HepG2 (cell line): ENCODE data around the gene PANK1. TPM values are rescaled to one million over a fixed set of nuclear protein-coding genes. Genes with fewer than 3 reads are reported as not detected.

ENCODE experiments used
- ATAC-seq: fragments of 200-7000 bp; cut with Tn5 transposase; 3 replicates; pipeline ENCODE4 v1.9.1; 2020; ENCODE audit warnings: mild to moderate bottlenecking, moderate library complexity
- BruUV-seq: library from RNA; stranded (reverse); fragments of 400-500 nt; replicated peaks from 2 replicates; lab custom pipeline; 2021; lab: Mats Ljungman, UMichigan
- CTCF ChIA-PET: fragments of 300-600 bp; formaldehyde crosslinking; extraction: SDS; loops from one replicate; lab custom pipeline; 2021; ENCODE audit warnings: low total read pairs, inconsistent platforms, low intra/inter-chr PET ratio; lab: Yijun Ruan, JAX
- POLR2A ChIA-PET: fragments of 350-600 bp; sonication (Branson Sonifier 250); formaldehyde crosslinking; loops from one replicate; lab custom pipeline; 2020; ENCODE audit warnings: antibody characterized with exemption, inconsistent platforms; lab: Yijun Ruan, JAX
- DNase-seq: peaks from one replicate; pipeline ENCODE4 v3.0.0-alpha.2; 2015; ENCODE audit warnings: low spot score
- FAIRE-seq: peaks from 3 replicates; lab custom pipeline; 2011; peaks lifted over from hg19 to GRCh38; lab: Jason Lieb, UNC
- H2AFZ ChIP-seq: one replicate; pipeline ENCODE4 v1.6.1; 2011; ENCODE audit warnings: low read length, inconsistent platforms
- H3K27ac ChIP-seq: fragments of 300-600 bp; 3 replicates; pipeline ENCODE4 v1.8.0; 2011; ENCODE audit warnings: mixed run types, mild to moderate bottlenecking, mixed read lengths, low read length, inconsistent platforms; ENCODE audit not compliant: insufficient read depth; ENCODE audit errors: extremely low read length
- H3K27me3 ChIP-seq, 2 experiments: fragments of 200-600 bp in 1 of 2; 2 replicates in 1 of 2; 3 replicates in 1 of 2; pipeline versions ENCODE4 v1.6.0 to v1.8.0; 2011; ENCODE audit warnings: low read length in 2 of 2, mild to moderate bottlenecking in 2 of 2, moderate library complexity in 2 of 2, inconsistent platforms in 1 of 2; ENCODE audit not compliant: insufficient read depth in 2 of 2, control insufficient read depth in 1 of 2
- H3K36me3 ChIP-seq, 2 experiments: fragments of 200-600 bp in 1 of 2; replicated peaks in 1 of 2; 2 replicates in 1 of 2; 3 replicates in 1 of 2; pipeline versions ENCODE4 v1.5.1 to v1.8.0; 2011; ENCODE audit warnings: low read length in 2 of 2, inconsistent platforms in 1 of 2; ENCODE audit not compliant: insufficient read depth in 2 of 2, control insufficient read depth in 1 of 2
- H3K4me1 ChIP-seq: 2 replicates; pipeline ENCODE4 v1.5.1; 2012; ENCODE audit warnings: low read length, inconsistent platforms; ENCODE audit not compliant: insufficient read depth
- H3K4me2 ChIP-seq: 2 replicates; pipeline ENCODE4 v1.6.0; 2011; ENCODE audit warnings: low read depth, low read length, inconsistent platforms
- H3K4me3 ChIP-seq, 3 experiments: fragments of 200-600 bp in 1 of 3; sonication (generic), shearing (Covaris generic) in 1 of 3; replicated peaks in 1 of 3; 2 replicates each; pipeline ENCODE4 v1.5.1; 2011 to 2016; ENCODE audit warnings: low read length in 3 of 3, inconsistent platforms in 2 of 3, low read depth in 2 of 3, mild to moderate bottlenecking in 2 of 3, control low read depth in 1 of 3, mixed read lengths in 1 of 3; ENCODE audit not compliant: insufficient read depth in 1 of 3
- H3K79me2 ChIP-seq: one replicate; pipeline ENCODE4 v1.6.1; 2011; ENCODE audit warnings: low read length, inconsistent platforms; ENCODE audit not compliant: insufficient read depth
- H3K9ac ChIP-seq: 2 replicates; pipeline ENCODE4 v1.6.0; 2011; ENCODE audit warnings: mild to moderate bottlenecking, low read depth, low read length, inconsistent platforms; ENCODE audit not compliant: insufficient read depth
- H3K9me3 ChIP-seq: 2 replicates; pipeline ENCODE4 v1.5.1; 2012; ENCODE audit warnings: mild to moderate bottlenecking, low read length
- H4K20me1 ChIP-seq: 2 replicates; pipeline ENCODE4 v1.6.0; 2011; ENCODE audit warnings: inconsistent platforms, mild to moderate bottlenecking, low read length, moderate library complexity; ENCODE audit not compliant: insufficient read depth
- CSRNP1 ChIP-seq: sonication (generic); formaldehyde crosslinking; IDR thresholded peaks from 2 replicates; pipeline ENCODE4 v1.8.1; 2023; ENCODE audit warnings: mild to moderate bottlenecking, missing genetic modification reagents
- ELF1 ChIP-seq: sonication (generic); formaldehyde crosslinking; IDR thresholded peaks from 2 replicates; pipeline ENCODE4 v1.4.0; 2020; ENCODE audit warnings: missing genetic modification reagents
- GATAD2A ChIP-seq: IDR thresholded peaks from 2 replicates; pipeline ENCODE4 v1.6.1; 2016
- HMG20B ChIP-seq: conservative IDR thresholded peaks from 2 replicates; pipeline ENCODE4 v1.6.1; 2016; ENCODE audit warnings: missing genetic modification reagents, missing compliant biosample characterization
- KIAA2018 ChIP-seq: sonication (generic); formaldehyde crosslinking; IDR thresholded peaks from 2 replicates; pipeline ENCODE4 v1.5.0; 2020; ENCODE audit warnings: mild to moderate bottlenecking, missing genetic modification reagents, borderline replicate concordance
- PAXIP1 ChIP-seq: sonication (generic); formaldehyde crosslinking; conservative IDR thresholded peaks from 2 replicates; pipeline ENCODE4 v1.4.0; 2020; ENCODE audit warnings: mild to moderate bottlenecking, missing genetic modification reagents, moderate library complexity
- ZBTB34 ChIP-seq: sonication (generic); formaldehyde crosslinking; IDR thresholded peaks from 2 replicates; pipeline ENCODE4 v1.8.0; 2022; ENCODE audit warnings: mild to moderate bottlenecking, missing genetic modification reagents
- ZNF329 ChIP-seq: sonication (generic); formaldehyde crosslinking; IDR thresholded peaks from 2 replicates; pipeline ENCODE4 v1.9.0; 2021; ENCODE audit warnings: low read depth, mild to moderate bottlenecking, missing genetic modification reagents
- WGBS: methylation state at CpG from one replicate; pipeline ENCODE4 v1.1.6; 2017; ENCODE audit warnings: low lambda C conversion rate; 5-methylcytosine and 5-hydroxymethylcytosine counted together
- in situ Hi-C: cut with HindIII; loops from 2 replicates; pipeline ENCODE4 v1.10.0; 2017; ENCODE audit warnings: low pct_unique_long_range_greater_than_20kb; ENCODE audit not compliant: extremely low pct_ligation_motif_present
- intact Hi-C: fragments of 100-400 bp; cut with micrococcal nuclease; formaldehyde crosslinking; loops from one replicate; pipeline ENCODE4 v1.10.0; 2022; ENCODE audit not compliant: unreplicated experiment
- polyA plus RNA-seq, 8 experiments: library from polyadenylated mRNA; depleted of rRNA in 3 of 8; stranded (reverse) in 7 of 8; unstranded in 1 of 8; fragments of >200 nt; fragmentation: Illumina TruSeq in 4 of 8; extraction: Trizol in 4 of 8; gene quantifications; 2 replicates each; pipeline versions ENCODE4 v1.2.1 to v1.2.3, GENCODE V29; 2011 to 2016; ENCODE audit warnings: low read depth in 4 of 8, missing spikeins in 1 of 8, mixed read lengths in 1 of 8; ENCODE audit not compliant: insufficient read depth in 1 of 8
- total RNA-seq, 5 experiments: library from RNA; depleted of rRNA; stranded (reverse); fragments of >200 nt; fragmentation: Illumina TruSeq; extraction: Trizol; gene quantifications; 2 replicates each; pipeline ENCODE4 v1.2.3, GENCODE V29; 2016; ENCODE audit warnings: low read depth in 1 of 5

Gene PANK1
- total and polyA plus RNA-seq, 2 of the 13 experiments (the other 11 are each of a cell fraction or from before 2014, with no cell fraction given): 18.2 to 33.3 TPM

- peak; percentile 70 for DNase-seq
- no peak overlapping the region for H3K4me3 ChIP-seq
- H3K79me2 ChIP-seq: no peaks in the 10 kb centered on the region
- peak; percentile 76 for ATAC-seq
- ChIA-PET POLR2A (interaction anchor here (1.0 to 4.1 kb wide), 4 partner anchors 8 to 44 kb away, joined by 4 to 35 read pairs (median 9); no protein-coding TSS in a partner anchor), CTCF (no interaction called here)
- in situ Hi-C loops: no loop called here
- H3K36me3 ChIP-seq: no peaks in the 10 kb centered on the region
- peak overlapping the region; percentile 44 for H3K27ac ChIP-seq
- WGBS: 4% methylated on average over 1 of the region's 1 CpG
- H3K9ac ChIP-seq: no peak overlapping the region
- no peaks in the 10 kb centered on the region for H4K20me1 ChIP-seq
- no peaks in the 10 kb centered on the region for H3K27me3 ChIP-seq
- intact Hi-C loops: no loop called here
- peaks cover 47% of the 10 kb centered on the region for H3K4me1 ChIP-seq
- no TSS peak for BruUV-seq
- no peak overlapping the region; the same call in 1 of the 2 replicates for H3K4me2 ChIP-seq
- no peak overlapping the region for H2AFZ ChIP-seq
- H3K9me3 ChIP-seq: peaks cover 19% of the 10 kb centered on the region
- peak; percentile 47 for FAIRE-seq
- no peak for TF ChIP-seq GATAD2A (CRISPR knock-in tag)
- no peak for TF ChIP-seq ZBTB34
- TF ChIP-seq ELF1 (CRISPR knock-in tag): no peak
- no peak for TF ChIP-seq KIAA2018 (CRISPR knock-in tag)
- no peak for TF ChIP-seq ZNF329
- TF ChIP-seq CSRNP1: no peak
- TF ChIP-seq PAXIP1 (CRISPR knock-in tag): peak; percentile 62
- no peak for TF ChIP-seq HMG20B (CRISPR knock-in tag)
These were observed 10.7 kb upstream of the PANK1 start for GRCh38 chr10:89655722-89656121.
